Fibroblast of gingiva (primary cell): ENCODE results near the gene RFXANK.
A peak's percentile ranks its signal among the peaks of the same experiment; 100 is the strongest.
"Not testable (repeated sequence)": the region's sequence is repeated elsewhere in the genome, so short reads cannot be mapped to it uniquely, and the experiment has no call there.

Source experiments
- DNase-seq: peaks from one replicate; pipeline ENCODE4 v3.0.0-alpha.2; 2011; ENCODE audit warnings: low read depth

RFXANK gene, protein sequence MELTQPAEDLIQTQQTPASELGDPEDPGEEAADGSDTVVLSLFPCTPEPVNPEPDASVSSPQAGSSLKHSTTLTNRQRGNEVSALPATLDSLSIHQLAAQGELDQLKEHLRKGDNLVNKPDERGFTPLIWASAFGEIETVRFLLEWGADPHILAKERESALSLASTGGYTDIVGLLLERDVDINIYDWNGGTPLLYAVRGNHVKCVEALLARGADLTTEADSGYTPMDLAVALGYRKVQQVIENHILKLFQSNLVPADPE

GRCh38 chr19:19192078-19192882, at the start of gene RFXANK, which contains the start of gene BORCS8:
Gene RFXANK, plus strand, starts transcription at chr19:19192258. Its CDS starts 1,689 bp downstream, at chr19:19193947.
Gene BORCS8, minus strand, starts transcription at chr19:19192152. Its CDS starts 35 bp downstream, at chr19:19192117.
- DNase-seq, result peak; percentile 98

- no peak for DNase-seq
These were observed 49.7 kb upstream of the RFXANK start for GRCh38 chr19:19142347-19142746.

DNA sequence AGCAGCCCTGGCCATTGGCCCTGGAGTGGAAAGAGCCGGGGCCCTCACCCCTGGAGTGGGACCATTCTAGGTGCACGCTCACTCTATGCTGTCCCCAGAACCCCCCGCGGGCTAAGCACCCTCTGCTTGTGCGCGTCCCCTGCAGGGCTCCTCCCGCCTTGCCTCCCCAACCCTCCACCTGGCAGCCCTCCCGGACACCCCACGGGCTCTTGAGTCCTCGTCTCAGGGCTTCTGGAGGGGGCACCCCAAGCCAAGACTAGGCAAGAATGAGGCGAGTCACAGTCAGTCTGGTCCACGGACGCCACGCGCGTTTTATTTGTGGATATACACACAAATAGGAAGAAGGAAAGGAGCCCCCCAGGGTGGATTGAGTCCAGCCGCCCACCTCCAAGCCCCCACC, 46.8 kb upstream of the RFXANK start:
- no peak for DNase-seq

- peak; percentile 41 for DNase-seq
These were observed 46.1 kb upstream of the RFXANK start for GRCh38 chr19:19145684-19146608.

- DNase-seq, result no peak
These were observed 45.2 kb upstream of the RFXANK start for GRCh38 chr19:19146865-19147264.

DNA sequence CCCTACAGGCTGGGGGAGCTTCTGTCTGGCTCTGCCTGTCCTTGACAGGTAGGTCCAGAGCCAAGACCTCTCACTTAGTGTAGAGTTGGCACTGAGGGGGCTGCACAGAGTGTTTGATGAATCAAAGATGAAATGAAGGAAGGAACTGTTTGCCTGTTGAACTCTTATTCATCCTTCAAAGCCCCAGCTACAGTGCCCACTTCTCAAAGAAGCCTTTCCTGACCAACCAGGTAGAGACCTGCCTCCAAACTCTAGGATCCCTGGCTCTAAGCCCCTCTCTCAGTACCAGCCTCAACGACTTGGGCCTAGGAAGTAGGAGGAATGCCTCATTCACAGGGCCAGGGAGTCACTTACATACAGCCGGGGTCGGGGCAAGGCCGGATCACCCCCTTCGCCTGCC, 44.7 kb upstream of the RFXANK start:
- no peak for DNase-seq

DNA sequence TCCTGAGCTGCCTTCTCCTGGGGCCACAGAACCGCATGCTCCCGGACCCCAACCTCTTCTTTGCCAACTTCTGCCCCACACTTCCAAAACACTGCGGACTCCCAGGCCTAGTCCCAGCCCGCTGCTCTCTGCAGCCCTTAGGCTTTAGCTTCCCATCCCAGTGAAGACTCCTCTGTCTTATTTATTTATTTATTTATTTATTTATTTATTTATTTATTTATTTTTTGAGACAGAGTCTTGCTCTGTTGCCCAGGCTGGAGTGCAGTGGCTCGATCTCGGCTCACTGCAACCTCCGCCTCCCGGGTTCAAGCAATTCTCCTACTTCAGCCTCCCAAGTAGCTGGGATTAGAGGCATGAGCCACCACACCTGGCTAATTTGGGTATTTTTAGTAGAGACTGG, 43.6 kb upstream of the RFXANK start:
- DNase-seq, result not testable (repeated sequence)

DNA sequence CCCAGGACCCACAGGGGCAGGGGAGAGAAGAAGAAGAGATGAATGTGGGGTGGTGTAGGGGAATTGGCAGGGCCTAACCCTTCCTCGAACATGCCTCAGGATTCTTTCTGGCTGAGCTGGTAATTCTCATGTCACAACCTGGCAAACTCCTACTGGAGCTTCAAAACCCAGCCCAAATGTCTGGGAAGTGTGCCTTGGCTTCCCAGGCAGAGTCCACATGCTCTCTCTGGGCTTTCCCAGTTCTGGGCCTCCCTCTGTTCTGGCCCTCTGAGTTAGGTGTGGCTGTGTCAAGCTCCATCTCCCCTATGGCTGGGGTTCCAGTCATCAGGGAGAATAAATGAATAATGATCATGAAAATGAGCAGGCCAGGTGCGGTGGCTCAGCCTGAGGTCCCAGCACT, 42.6 kb upstream of the RFXANK start:
- no peak for DNase-seq

DNA sequence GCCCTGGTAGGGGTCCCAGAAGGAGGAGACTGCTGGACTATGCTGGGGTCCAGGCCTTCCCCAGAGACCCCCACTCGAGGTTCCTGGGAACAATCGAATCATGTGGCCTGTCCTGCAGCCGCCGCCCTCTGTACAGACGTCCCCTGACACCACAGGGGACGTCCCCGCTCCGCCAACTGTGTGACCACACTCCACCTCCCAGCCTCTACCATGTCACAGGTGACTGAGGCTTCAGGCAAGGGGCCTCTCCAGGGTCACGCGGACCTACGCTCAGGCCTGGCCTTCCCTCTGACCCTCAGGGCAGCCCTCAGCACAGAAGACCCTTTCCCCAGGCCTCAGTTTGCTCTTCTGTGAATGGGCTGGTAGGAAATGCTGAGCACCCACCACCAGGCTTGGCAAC, 40.6 kb upstream of the RFXANK start:
- DNase-seq, result no peak

- DNase-seq, result no peak
These were observed 39.2 kb upstream of the RFXANK start for GRCh38 chr19:19152668-19153384.

DNA sequence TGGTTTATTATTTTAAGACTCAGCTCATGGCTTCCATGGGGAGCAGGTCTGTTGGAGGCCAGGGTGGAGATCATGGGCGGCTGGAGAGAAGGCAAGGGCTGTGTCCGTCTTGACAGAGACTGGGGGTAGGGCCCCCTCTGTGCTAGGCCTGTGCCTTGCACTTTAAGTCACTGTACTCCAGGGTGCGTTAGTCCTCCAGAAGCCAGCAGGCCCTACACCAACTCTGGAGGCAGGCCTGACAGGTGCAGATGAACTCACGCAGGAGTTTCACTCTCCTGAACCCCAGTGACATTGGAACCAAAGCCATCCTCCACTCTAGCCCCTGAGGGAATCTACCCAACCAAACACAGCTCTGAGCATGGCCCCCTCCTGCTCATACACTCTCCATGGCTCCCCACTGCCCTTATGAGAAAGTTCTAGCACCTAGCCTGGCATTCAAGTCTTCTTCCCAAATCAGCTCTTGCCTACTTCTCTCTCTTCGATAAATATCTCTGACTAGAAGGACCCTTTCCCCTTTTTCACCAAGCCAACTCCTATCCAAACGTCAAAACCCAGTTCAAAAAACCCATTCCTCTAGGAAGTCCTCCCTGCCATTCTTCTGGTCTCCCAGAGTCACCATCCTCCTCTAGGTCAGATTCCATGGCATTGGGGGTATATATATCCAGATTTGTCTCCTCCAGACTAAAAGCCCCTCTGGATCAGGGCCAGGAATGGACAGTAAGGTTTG, 37.1 kb upstream of the RFXANK start:
- DNase-seq, result no peak

DNA sequence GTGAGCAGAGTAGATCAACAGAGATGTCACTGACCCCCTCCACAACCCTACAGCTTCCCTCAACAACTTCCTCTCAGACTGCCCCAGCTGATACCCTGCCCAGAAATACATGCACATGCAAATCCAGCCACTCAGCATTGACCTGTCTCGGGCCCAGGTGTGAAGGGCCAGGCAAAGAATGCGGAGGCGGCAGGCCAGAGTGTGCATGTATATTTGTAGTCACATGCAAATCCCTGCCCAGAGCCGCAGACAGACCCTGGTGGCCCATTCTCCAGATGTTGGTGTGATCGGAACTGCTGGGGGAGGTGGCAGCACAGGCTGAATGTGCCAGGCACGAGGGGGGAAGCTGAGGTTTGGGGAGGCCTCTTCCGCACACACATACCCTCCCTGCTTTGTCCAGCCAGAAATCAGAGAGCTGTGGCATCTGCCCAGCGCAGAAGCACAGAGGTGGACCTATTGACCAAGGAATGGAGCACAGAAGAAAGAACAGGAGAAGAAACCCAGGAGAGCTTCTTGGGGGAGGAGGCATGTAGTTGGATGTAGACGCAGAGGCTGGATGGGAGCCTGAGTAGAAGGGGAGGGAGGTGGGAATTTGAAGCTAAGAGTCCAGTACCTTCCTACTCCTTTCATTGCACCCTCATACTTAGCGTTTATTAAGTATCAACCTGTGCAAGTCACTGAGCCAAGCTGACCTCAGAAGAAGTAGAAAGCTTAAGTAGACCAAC, 36.4 kb upstream of the RFXANK start:
- no peak for DNase-seq

- no peak for DNase-seq
These were observed 34.2 kb upstream of the RFXANK start for GRCh38 chr19:19157808-19158207.

DNA sequence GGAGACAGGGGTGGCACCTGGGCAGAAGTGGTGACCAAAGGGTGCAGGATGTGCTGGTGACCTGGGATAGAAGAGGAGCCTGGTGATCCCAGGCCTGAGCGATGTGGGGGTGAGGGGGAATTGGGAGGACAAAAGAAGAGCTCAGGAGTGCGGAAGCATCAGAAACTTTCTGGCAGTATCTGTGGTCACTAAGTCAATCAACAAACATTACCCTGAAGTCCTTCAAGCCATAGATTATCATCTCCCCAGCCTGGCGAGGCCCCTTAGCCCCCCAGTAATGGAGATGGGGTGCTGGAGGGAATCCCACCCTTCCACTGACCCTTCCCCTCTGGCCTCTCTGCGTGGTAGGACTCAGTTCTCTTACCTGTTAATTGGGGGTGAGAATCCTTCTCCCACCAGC, 32.5 kb upstream of the RFXANK start:
- DNase-seq, result no peak

DNA sequence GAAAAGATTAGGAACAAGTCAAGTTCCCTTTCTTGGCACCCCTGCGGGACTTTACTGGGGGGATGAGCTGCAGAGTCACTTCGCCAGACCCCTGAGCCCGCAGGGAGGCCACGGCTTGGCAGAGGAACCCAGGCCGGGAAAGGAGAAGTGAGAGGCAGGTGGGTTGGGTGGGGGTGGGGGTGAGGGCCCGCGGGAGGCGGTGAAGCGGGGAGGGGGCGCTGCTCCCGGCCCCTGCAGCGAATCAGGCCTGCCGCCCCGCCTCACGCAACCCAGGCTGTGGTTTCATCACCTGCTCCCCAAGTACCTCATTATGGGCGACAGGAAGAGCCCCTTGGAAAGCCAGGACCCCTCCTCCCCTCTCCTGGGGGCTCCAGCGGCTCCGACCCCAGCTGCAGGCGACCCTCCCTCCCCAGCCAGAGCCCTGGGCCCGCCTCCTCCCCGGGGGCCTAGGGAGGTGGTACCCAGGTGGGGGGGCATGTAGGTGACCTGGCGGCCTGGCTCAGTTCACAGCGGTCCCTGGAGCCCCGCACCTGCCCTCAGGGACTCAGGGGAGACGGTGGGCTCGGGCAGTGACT, 31.5 kb upstream of the RFXANK start:
- DNase-seq, result no peak

GRCh38 chr19:19162495-19162894, 29.6 kb upstream of the RFXANK start:
- no peak for DNase-seq

- DNase-seq, result no peak
These were observed 26.7 kb upstream of the RFXANK start for GRCh38 chr19:19165396-19165795.

DNA sequence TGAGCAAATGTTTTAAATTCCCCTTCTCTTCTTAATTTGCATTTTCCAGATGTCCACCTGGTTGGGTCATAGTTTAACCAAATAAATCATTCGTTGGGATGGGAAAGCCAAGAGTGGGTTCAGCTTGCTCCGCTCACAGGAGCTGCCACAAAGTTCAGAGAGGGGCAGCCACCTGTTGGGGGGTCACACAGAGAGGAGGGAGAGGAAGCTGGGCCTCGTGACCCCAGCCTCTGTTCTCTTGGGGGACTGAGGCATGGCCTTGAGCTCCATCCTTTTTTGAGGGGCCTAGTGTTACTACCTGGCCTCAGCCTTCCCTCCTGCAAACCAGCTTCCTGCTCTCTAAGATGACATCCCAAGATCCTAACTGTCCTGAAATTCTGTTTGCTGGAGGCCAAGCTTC, 24.4 kb upstream of the RFXANK start:
- no peak for DNase-seq

DNA sequence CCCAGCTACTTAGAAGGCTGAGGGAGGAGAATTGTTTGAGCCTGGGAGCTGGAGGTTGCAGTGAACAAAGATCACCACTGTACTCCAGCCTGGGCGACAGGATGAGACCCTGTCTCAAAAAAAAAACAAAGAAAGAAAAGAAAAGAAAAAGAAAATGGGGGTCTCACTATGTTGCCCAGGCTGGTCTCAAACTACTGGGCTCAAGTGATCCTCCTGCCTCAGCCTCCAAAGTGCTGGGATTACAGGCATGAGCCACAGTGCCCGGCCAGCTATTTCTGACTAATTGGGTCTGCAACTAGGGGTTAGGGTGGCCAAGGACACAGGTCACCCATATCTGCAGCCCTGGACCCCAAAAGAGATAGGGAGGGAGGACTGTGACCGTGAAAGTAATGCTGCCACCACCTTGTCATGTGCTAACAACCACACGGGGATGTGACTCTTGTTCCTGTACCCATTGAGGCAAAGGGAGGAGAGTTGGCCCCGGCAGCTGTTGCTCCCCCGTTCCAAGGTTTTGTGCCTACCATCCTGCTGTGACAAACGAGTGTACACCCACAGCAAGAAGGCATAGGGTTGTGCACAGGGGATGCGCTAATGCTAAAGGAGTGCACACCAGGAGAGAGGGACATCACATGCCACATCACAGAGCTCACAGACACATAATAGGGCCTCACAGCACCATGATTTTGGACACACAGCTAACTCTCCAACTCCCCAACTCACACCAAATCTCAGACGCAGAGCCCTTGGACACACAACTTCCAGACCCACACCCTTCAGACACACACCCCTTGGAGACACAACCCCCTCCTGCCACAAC, 22.6 kb upstream of the RFXANK start:
- DNase-seq, result no peak
